ENCODE results near the gene FRMD4A. TPM values are rescaled to one million over a fixed set of nuclear protein-coding genes. Genes with fewer than 3 reads are reported as not detected.

FRMD4A gene
- total RNA-seq, 1 donor from 2014 or later: 20.2 TPM

DNA sequence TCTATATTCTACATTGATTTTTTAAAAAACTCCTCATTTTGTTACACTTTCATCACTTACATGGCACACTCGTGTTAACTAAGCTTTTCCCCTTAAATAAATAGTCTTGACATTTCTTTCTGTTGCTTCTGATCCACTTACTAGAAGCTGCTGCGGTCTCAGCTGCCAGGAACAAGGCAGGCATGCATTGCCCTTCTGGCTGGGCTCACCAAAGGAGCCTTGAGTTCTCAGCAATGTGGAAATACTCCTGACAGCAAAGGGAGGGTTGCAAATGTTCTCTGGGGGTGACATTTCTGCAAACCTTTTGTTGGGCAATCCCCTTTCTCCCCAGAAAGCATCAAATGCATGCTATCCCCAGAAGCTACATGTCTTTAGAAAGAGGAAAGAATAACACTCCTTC, 393.9 kb downstream of the FRMD4A start:
- no peaks in the 10 kb centered on the region for H3K27me3 ChIP-seq
- no peak overlapping the region for H3K4me3 ChIP-seq
- no peaks in the 10 kb centered on the region for H3K79me2 ChIP-seq (ENCODE audit: low read depth)
- H3K4me1 ChIP-seq: no peaks in the 10 kb centered on the region
- no peaks in the 10 kb centered on the region for H3K9me3 ChIP-seq (ENCODE audit: low read depth)
- peaks cover 15% of the 10 kb centered on the region for H3K9me3 Mint-ChIP-seq
- H3K27ac ChIP-seq: no peak overlapping the region
- no peak overlapping the region for H2AFZ ChIP-seq (replicated peaks)
- no peak overlapping the region for H3K4me2 ChIP-seq
- DNase-seq (ENCODE audit: low spot score): no peak
- no peak overlapping the region for H3K27ac Mint-ChIP-seq
- no peaks in the 10 kb centered on the region for H3K4me1 Mint-ChIP-seq
- H3K27me3 Mint-ChIP-seq (ENCODE audit: insufficient read depth, low read depth): peaks cover 2% of the 10 kb centered on the region
- H3K36me3 ChIP-seq: no peaks in the 10 kb centered on the region
- H3K4me3 Mint-ChIP-seq: no peak overlapping the region
- TF ChIP-seq, protein P1, sequence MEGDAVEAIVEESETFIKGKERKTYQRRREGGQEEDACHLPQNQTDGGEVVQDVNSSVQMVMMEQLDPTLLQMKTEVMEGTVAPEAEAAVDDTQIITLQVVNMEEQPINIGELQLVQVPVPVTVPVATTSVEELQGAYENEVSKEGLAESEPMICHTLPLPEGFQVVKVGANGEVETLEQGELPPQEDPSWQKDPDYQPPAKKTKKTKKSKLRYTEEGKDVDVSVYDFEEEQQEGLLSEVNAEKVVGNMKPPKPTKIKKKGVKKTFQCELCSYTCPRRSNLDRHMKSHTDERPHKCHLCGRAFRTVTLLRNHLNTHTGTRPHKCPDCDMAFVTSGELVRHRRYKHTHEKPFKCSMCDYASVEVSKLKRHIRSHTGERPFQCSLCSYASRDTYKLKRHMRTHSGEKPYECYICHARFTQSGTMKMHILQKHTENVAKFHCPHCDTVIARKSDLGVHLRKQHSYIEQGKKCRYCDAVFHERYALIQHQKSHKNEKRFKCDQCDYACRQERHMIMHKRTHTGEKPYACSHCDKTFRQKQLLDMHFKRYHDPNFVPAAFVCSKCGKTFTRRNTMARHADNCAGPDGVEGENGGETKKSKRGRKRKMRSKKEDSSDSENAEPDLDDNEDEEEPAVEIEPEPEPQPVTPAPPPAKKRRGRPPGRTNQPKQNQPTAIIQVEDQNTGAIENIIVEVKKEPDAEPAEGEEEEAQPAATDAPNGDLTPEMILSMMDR (IDR thresholded peaks at IDR 0.05): no peak
- TF ChIP-seq EZH2phosphoT487 (IDR thresholded peaks at IDR 0.05) (no peak), EZH2 (IDR thresholded peaks at IDR 0.05) (no peak)
- H4K20me1 ChIP-seq (ENCODE audit: low read depth): no peaks in the 10 kb centered on the region
- no peak overlapping the region for H3K9ac ChIP-seq
- H3K36me3 Mint-ChIP-seq: peaks cover 7% of the 10 kb centered on the region
- no peaks in the 10 kb centered on the region for H3F3A ChIP-seq (ENCODE audit: low read depth)

DNA sequence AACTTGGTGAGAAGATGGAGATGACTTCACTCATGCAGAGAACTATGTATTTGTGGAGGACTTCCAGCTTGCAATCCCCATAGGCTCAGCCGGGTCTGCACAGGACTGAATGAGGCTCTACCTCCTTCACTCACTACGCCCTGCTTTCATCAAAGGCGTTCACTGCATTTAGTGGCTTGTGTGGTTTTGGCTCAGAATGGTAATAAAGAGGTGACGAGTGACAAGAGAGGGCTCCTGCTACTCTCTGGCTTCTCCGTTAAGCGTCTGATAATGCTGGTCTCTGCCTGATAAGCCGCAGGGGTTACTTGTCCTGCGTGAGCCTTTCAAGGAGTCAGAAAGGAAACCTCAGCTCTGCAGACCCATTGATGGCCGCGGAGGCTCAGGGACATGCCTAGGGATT, 400.6 kb downstream of the FRMD4A start:
- H2AFZ ChIP-seq (replicated peaks): no peak overlapping the region

DNA sequence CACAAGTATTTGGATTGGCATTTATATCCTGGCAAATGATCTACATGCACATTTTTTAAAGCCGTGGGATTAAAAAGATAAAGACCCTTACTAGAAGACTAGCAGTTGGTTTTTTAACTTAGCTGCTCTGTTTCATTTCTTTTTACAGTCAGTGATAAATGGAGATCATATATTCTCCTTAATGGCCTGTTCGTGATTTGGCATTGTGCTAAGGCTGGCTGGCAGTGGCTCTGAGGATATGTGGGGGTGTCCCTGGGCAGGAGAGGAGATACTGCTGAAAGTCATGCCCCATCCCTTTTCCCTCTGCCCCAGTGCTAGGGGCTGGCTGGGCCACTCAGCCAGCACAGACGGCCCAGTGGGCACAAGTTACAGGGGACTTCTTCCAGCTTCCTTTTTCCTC, 402.3 kb downstream of the FRMD4A start:
- Histone ChIP-seq H3K9me3 (ENCODE audit: low read depth) (no peaks in the 10 kb centered on the region), H3K27me3 (no peaks in the 10 kb centered on the region), H2AFZ (replicated peaks) (no peak overlapping the region), H3K36me3 (no peaks in the 10 kb centered on the region), H3K4me2 (no peak overlapping the region), H3F3A (ENCODE audit: low read depth) (no peaks in the 10 kb centered on the region), H3K9ac (no peak overlapping the region), H3K4me3 (no peak overlapping the region), H3K79me2 (ENCODE audit: low read depth) (no peaks in the 10 kb centered on the region), H3K4me1 (peaks cover 12% of the 10 kb centered on the region), H3K27ac (no peak overlapping the region), H4K20me1 (ENCODE audit: low read depth) (no peaks in the 10 kb centered on the region)
- no peak overlapping the region for H3K4me3 Mint-ChIP-seq
- no peak for DNase-seq (ENCODE audit: low spot score)
- peaks cover 2% of the 10 kb centered on the region for H3K27me3 Mint-ChIP-seq (ENCODE audit: insufficient read depth, low read depth)
- H3K4me1 Mint-ChIP-seq: peaks cover 4% of the 10 kb centered on the region
- no peak for TF ChIP-seq EZH2phosphoT487 (IDR thresholded peaks at IDR 0.05)
- no peak for TF ChIP-seq EZH2 (IDR thresholded peaks at IDR 0.05)
- TF ChIP-seq, protein P1 (IDR thresholded peaks at IDR 0.05): no peak
- no peaks in the 10 kb centered on the region for H3K9me3 Mint-ChIP-seq
- no peaks in the 10 kb centered on the region for H3K36me3 Mint-ChIP-seq
- no peak overlapping the region for H3K27ac Mint-ChIP-seq

More for the DNA sequence above, 400.6 kb downstream of the FRMD4A start:
- H3K27ac ChIP-seq: no peak overlapping the region
- no peaks in the 10 kb centered on the region for H3K36me3 ChIP-seq
- no peak overlapping the region for H3K9ac ChIP-seq
- no peaks in the 10 kb centered on the region for H3K9me3 ChIP-seq (ENCODE audit: low read depth)
- Mint-ChIP-seq H3K9me3 (peaks cover 6% of the 10 kb centered on the region), H3K36me3 (no peaks in the 10 kb centered on the region), H3K4me1 (peaks cover 4% of the 10 kb centered on the region), H3K27ac (no peak overlapping the region), H3K4me3 (no peak overlapping the region), H3K27me3 (ENCODE audit: insufficient read depth, low read depth) (peaks cover 4% of the 10 kb centered on the region)
- H4K20me1 ChIP-seq (ENCODE audit: low read depth): no peaks in the 10 kb centered on the region
- H3K4me3 ChIP-seq: no peak overlapping the region
- DNase-seq (ENCODE audit: low spot score): peak; percentile 6
- H3K4me1 ChIP-seq: peaks cover 12% of the 10 kb centered on the region
- H3K4me2 ChIP-seq: no peak overlapping the region
- no peaks in the 10 kb centered on the region for H3K79me2 ChIP-seq (ENCODE audit: low read depth)
- H3F3A ChIP-seq (ENCODE audit: low read depth): no peaks in the 10 kb centered on the region
- no peaks in the 10 kb centered on the region for H3K27me3 ChIP-seq
- TF ChIP-seq, protein P1 (IDR thresholded peaks at IDR 0.05): no peak
- TF ChIP-seq EZH2phosphoT487 (IDR thresholded peaks at IDR 0.05) (no peak), EZH2 (IDR thresholded peaks at IDR 0.05) (no peak)

All from neural progenitor cell (in vitro differentiated cells).